ENCODE results near the gene GMPPB. TPM values are rescaled to one million over a fixed set of nuclear protein-coding genes. Genes with fewer than 3 reads are reported as not detected.

GMPPB gene
- total RNA-seq, 1 experiment from 2014 or later: 28.0 TPM

DNA sequence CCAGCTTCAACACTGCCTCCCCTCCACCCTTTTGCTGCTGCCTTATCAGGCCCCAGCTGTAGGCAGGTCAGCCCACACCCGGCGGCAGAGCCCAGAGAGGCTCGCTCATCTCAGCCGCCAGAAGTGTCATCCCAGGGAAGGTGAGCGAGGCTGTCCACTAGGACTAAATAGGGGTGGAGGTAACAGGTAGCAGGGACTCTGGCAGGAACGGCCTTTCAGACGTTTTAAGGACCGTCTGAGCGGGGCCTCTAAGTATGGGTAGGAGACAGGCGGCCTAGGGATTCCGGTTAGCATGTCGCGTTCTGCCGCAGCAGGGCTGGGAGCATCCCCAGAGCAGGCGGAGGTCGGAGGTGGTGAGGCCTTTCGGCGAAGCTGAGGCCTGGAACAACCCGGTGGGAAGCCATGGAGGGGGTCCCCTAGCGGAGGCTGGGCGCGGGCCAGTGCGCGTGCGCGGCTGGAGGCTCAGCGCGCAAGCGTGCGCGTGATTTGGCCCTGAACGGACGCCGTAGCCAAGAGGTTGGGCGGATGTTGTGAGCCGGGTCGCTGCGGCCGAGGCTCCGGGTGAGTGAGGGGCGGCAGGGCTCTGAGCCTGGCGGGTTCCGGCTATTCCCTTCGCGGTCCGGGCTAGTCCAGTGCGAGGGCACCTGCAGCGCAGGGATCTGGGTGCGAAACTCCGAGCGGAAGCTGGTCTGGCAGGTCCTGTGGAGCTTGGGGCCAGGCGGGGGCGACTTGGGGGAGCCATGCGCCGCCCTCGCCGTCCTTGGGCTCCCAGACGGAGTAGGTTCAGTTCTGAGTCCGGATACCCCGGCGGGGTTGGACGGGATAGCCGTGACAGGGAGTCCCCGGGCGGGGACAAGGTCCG, 34.5 kb downstream of the GMPPB start, which contains the start of the genes MST1 and RNF123:
Gene MST1, minus strand, starts transcription at position 429 of the 862 bp plus-strand sequence. CDS start 783 bp downstream, outside the sequence.
Gene RNF123, plus strand, starts transcription at position 512 of the 862 bp plus-strand sequence. CDS start 1,609 bp downstream, outside the sequence.
- CTCF ChIA-PET: interaction anchor here (0.6 to 1.0 kb wide), 3 partner anchors 12 to 178 kb away, joined by 3 read pairs; no protein-coding TSS in a partner anchor
- Mint-ChIP-seq H3K4me3 (peak within 1 kb of the TSS; percentile 98), H3K27ac (peak within 1 kb of the TSS; percentile 84), H3K36me3 (peaks cover 4% of the 10 kb centered on the region), H3K4me1 (peaks cover 21% of the 10 kb centered on the region), H3K27me3 (ENCODE audit: low read depth) (no peaks in the 10 kb centered on the region), H3K9me3 (no peaks in the 10 kb centered on the region)
- ATAC-seq (peak; percentile 28), DNase-seq (ENCODE audit: low spot score) (peak; percentile 95)
- POLR2A ChIA-PET: no interaction called here
- no peak for TF ChIP-seq PRRX2 (CRISPR knock-in tag; IDR thresholded peaks at IDR 0.05)
- no peak for TF ChIP-seq ZNF423 (CRISPR knock-in tag; IDR thresholded peaks at IDR 0.05)
- TF ChIP-seq ESRRA (CRISPR knock-in tag; IDR thresholded peaks at IDR 0.05; ENCODE audit: borderline replicate concordance): peak; percentile 28; the same call in 1 of the 2 replicates
- TF ChIP-seq KAT7 (CRISPR knock-in tag; IDR thresholded peaks at IDR 0.05; ENCODE audit: borderline replicate concordance): no peak
- peak; percentile 42; the same call in 1 of the 2 replicates for TF ChIP-seq GTF2I (CRISPR knock-in tag; conservative IDR thresholded peaks at IDR 0.05)
- TF ChIP-seq FOXK1 (CRISPR knock-in tag; IDR thresholded peaks at IDR 0.05): peak; percentile 99
- TF ChIP-seq, protein P1, sequence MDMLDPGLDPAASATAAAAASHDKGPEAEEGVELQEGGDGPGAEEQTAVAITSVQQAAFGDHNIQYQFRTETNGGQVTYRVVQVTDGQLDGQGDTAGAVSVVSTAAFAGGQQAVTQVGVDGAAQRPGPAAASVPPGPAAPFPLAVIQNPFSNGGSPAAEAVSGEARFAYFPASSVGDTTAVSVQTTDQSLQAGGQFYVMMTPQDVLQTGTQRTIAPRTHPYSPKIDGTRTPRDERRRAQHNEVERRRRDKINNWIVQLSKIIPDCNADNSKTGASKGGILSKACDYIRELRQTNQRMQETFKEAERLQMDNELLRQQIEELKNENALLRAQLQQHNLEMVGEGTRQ (CRISPR knock-in tag; IDR thresholded peaks at IDR 0.05): no peak; the same call in 1 of the 2 replicates
- TF ChIP-seq JUN (CRISPR knock-in tag; IDR thresholded peaks at IDR 0.05): no peak
- TF ChIP-seq MYBL2 (CRISPR knock-in tag; IDR thresholded peaks at IDR 0.05): peak; percentile 89
- TF ChIP-seq, protein P2, sequence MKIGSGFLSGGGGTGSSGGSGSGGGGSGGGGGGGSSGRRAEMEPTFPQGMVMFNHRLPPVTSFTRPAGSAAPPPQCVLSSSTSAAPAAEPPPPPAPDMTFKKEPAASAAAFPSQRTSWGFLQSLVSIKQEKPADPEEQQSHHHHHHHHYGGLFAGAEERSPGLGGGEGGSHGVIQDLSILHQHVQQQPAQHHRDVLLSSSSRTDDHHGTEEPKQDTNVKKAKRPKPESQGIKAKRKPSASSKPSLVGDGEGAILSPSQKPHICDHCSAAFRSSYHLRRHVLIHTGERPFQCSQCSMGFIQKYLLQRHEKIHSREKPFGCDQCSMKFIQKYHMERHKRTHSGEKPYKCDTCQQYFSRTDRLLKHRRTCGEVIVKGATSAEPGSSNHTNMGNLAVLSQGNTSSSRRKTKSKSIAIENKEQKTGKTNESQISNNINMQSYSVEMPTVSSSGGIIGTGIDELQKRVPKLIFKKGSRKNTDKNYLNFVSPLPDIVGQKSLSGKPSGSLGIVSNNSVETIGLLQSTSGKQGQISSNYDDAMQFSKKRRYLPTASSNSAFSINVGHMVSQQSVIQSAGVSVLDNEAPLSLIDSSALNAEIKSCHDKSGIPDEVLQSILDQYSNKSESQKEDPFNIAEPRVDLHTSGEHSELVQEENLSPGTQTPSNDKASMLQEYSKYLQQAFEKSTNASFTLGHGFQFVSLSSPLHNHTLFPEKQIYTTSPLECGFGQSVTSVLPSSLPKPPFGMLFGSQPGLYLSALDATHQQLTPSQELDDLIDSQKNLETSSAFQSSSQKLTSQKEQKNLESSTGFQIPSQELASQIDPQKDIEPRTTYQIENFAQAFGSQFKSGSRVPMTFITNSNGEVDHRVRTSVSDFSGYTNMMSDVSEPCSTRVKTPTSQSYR (CRISPR knock-in tag; IDR thresholded peaks at IDR 0.05): no peak
- no peak for TF ChIP-seq NR1H2 (CRISPR knock-in tag; IDR thresholded peaks at IDR 0.05)
- TF ChIP-seq NFYB (CRISPR knock-in tag; conservative IDR thresholded peaks at IDR 0.05; ENCODE audit: low read depth): no peak
- TF ChIP-seq, protein P3, sequence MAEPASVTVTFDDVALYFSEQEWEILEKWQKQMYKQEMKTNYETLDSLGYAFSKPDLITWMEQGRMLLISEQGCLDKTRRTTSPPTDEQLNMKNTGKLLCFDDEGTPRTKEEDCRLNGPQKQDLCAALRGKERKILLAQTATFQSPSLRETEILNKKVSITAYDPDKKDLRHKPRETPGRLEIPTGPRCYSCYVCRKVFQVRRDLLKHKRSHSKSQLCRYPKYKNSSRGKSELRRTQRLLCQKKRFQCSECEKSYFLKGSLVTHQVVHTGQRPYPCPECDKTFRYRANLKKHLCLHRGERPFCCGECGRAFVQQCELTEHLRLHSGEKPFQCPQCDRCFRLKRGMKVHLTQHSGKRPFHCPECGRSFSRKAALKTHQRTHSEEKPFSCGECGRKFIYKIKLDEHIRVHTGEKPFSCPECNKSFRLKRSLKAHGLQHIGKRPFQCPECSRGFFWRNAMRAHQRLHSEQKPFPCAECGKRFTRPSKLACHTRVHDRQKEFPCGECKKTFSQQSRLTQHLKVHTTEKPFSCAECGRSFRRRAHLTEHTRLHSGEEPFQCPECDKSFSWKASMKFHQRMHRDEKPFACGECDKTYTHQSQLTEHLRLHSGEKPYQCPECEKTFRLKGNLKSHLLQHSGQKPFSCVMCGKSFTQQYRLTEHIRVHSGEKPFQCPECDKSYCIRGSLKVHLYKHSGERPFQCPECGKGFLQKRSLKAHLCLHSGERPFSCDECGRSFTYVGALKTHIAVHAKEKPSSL (CRISPR knock-in tag; conservative IDR thresholded peaks at IDR 0.05): no peak
- TF ChIP-seq ELF4 (CRISPR knock-in tag; IDR thresholded peaks at IDR 0.05; ENCODE audit: low read depth): no peak
- TF ChIP-seq, protein P4, sequence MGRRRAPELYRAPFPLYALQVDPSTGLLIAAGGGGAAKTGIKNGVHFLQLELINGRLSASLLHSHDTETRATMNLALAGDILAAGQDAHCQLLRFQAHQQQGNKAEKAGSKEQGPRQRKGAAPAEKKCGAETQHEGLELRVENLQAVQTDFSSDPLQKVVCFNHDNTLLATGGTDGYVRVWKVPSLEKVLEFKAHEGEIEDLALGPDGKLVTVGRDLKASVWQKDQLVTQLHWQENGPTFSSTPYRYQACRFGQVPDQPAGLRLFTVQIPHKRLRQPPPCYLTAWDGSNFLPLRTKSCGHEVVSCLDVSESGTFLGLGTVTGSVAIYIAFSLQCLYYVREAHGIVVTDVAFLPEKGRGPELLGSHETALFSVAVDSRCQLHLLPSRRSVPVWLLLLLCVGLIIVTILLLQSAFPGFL (CRISPR knock-in tag; IDR thresholded peaks at IDR 0.05; ENCODE audit: borderline replicate concordance): no peak
- TF ChIP-seq, protein P5, sequence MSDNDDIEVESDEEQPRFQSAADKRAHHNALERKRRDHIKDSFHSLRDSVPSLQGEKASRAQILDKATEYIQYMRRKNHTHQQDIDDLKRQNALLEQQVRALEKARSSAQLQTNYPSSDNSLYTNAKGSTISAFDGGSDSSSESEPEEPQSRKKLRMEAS (CRISPR knock-in tag; IDR thresholded peaks at IDR 0.05): peak; percentile 74; the same call in 1 of the 2 replicates
- TF ChIP-seq, protein P6, sequence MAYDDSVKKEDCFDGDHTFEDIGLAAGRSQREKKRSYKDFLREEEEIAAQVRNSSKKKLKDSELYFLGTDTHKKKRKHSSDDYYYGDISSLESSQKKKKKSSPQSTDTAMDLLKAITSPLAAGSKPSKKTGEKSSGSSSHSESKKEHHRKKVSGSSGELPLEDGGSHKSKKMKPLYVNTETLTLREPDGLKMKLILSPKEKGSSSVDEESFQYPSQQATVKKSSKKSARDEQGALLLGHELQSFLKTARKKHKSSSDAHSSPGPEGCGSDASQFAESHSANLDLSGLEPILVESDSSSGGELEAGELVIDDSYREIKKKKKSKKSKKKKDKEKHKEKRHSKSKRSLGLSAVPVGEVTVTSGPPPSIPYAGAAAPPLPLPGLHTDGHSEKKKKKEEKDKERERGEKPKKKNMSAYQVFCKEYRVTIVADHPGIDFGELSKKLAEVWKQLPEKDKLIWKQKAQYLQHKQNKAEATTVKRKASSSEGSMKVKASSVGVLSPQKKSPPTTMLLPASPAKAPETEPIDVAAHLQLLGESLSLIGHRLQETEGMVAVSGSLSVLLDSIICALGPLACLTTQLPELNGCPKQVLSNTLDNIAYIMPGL (CRISPR knock-in tag; IDR thresholded peaks at IDR 0.05): peak; percentile 62; the same call in 1 of the 2 replicates
- no peak for TF ChIP-seq HMGA2 (CRISPR knock-in tag; IDR thresholded peaks at IDR 0.05)
- peak; percentile 95; the same call in 1 of the 2 replicates for TF ChIP-seq CBFB (CRISPR knock-in tag; IDR thresholded peaks at IDR 0.05; ENCODE audit: low read depth)
- TF ChIP-seq ZNF219 (CRISPR knock-in tag; IDR thresholded peaks at IDR 0.05; ENCODE audit: borderline replicate concordance): no peak
- TF ChIP-seq NR2C2 (CRISPR knock-in tag; IDR thresholded peaks at IDR 0.05): peak; percentile 51
- 0 out of 2 replicates have a peak, but pooled peaks have one; percentile 65 for TF ChIP-seq NR3C1 (CRISPR knock-in tag; conservative IDR thresholded peaks at IDR 0.05; ENCODE audit: low read depth)
- peak; percentile 41; the same call in 1 of the 2 replicates for TF ChIP-seq ZNF416 (CRISPR knock-in tag; IDR thresholded peaks at IDR 0.05)
- TF ChIP-seq, protein P7, sequence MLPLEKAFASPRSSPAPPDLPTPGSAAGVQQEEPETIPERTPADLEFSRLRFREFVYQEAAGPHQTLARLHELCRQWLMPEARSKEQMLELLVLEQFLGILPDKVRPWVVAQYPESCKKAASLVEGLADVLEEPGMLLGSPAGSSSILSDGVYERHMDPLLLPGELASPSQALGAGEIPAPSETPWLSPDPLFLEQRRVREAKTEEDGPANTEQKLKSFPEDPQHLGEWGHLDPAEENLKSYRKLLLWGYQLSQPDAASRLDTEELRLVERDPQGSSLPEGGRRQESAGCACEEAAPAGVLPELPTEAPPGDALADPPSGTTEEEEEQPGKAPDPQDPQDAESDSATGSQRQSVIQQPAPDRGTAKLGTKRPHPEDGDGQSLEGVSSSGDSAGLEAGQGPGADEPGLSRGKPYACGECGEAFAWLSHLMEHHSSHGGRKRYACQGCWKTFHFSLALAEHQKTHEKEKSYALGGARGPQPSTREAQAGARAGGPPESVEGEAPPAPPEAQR (CRISPR knock-in tag; IDR thresholded peaks at IDR 0.05): no peak
- TF ChIP-seq, protein P8, sequence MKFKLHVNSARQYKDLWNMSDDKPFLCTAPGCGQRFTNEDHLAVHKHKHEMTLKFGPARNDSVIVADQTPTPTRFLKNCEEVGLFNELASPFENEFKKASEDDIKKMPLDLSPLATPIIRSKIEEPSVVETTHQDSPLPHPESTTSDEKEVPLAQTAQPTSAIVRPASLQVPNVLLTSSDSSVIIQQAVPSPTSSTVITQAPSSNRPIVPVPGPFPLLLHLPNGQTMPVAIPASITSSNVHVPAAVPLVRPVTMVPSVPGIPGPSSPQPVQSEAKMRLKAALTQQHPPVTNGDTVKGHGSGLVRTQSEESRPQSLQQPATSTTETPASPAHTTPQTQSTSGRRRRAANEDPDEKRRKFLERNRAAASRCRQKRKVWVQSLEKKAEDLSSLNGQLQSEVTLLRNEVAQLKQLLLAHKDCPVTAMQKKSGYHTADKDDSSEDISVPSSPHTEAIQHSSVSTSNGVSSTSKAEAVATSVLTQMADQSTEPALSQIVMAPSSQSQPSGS (CRISPR knock-in tag; IDR thresholded peaks at IDR 0.05; ENCODE audit: borderline replicate concordance, low read depth): no peak

All from WTC11 (cell line).